Germinal center (tissue), 1 donor: Measurements from ENCODE around the gene MRPL55.

Experiments used
- DNase-seq: peaks from one replicate; pipeline ENCODE4 v3.0.0; 2012; ENCODE audit warnings: mixed read lengths, low spot score

Gene MRPL55

GRCh38 chr1:228147768-228148167 lies 38.7 kb upstream of the MRPL55 start:
- no peak for DNase-seq

- no peak for DNase-seq
Measured at GRCh38 chr1:228147151-228147693, 38.1 kb upstream of the MRPL55 start.

GRCh38 chr1:228146417-228147150 lies 37.5 kb upstream of the MRPL55 start:
- no peak for DNase-seq

GRCh38 chr1:228145463-228146416 lies 36.6 kb upstream of the MRPL55 start:
- DNase-seq, result no peak

GRCh38 chr1:228144993-228145343 lies 35.9 kb upstream of the MRPL55 start:
- no peak for DNase-seq

- no peak for DNase-seq
Measured at GRCh38 chr1:228144193-228144992, 35.3 kb upstream of the MRPL55 start.

- DNase-seq, result no peak
Measured at GRCh38 chr1:228143480-228144192, 34.5 kb upstream of the MRPL55 start.

- DNase-seq, result no peak
Measured at GRCh38 chr1:228142701-228143136, 33.6 kb upstream of the MRPL55 start.

- DNase-seq, result no peak
Measured at GRCh38 chr1:228142155-228142691, 33.1 kb upstream of the MRPL55 start.

GRCh38 chr1:228141226-228142044 lies 32.3 kb upstream of the MRPL55 start:
- DNase-seq, result peak; percentile 26

GRCh38 chr1:228140724-228141225 lies 31.7 kb upstream of the MRPL55 start:
- no peak for DNase-seq

GRCh38 chr1:228139931-228140723 lies 31.0 kb upstream of the MRPL55 start, which contains the start of gene GUK1:
Gene GUK1, plus strand, starts transcription at chr1:228140279. Its CDS starts 24 bp downstream, at chr1:228140303.
- DNase-seq, result peak; percentile 97

- DNase-seq, result no peak
Measured at GRCh38 chr1:228139406-228139930, 30.4 kb upstream of the MRPL55 start.

- no peak for DNase-seq
Measured at GRCh38 chr1:228136901-228137300, 27.8 kb upstream of the MRPL55 start.

GRCh38 chr1:228134591-228134990 lies 25.5 kb upstream of the MRPL55 start:
- no peak for DNase-seq

- DNase-seq, result no peak
Measured at GRCh38 chr1:228131766-228132165, 22.7 kb upstream of the MRPL55 start.

- no peak for DNase-seq
Measured at GRCh38 chr1:228125185-228125584, 16.1 kb upstream of the MRPL55 start.

GRCh38 chr1:228123505-228123904 lies 14.4 kb upstream of the MRPL55 start:
- no peak for DNase-seq
